NCI-H1930 (cell line): ENCODE measurements around the gene MAST2.

Experiments used
- DNase-seq, 2 experiments: peaks; one replicate each; lab custom pipeline; 2025; lab: John Stamatoyannopoulos, UW

Gene MAST2

DNA sequence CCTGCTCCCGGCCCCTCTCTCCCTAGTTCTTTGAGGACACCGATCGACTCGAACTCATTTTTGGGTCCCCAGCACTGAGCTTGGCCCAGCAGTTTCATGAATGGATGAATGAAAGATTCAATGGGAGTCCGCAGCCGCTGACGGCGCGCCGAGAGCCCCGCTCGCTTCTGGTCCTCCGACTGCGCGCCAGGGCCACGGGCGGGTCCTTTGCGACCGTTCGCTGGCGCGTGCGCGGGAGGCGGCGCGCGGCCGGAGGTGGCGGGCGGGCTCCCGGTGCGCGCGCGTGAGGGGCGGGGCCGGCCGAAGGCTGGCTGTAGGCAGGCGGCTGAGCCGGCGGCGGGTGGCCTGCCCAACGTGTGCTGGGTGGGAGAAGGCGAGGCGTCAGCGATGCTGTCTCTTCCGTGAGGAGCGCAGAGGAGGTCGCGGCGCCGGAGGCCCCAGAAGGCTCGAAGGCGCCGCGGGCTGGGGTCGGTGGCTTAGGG, at the start of gene MAST2:
MAST2 (plus strand) TSS at position 314 of the 482 bp plus-strand sequence. CDS start 284 bp downstream, outside the sequence.
- peak; percentile 81 to 87 for DNase-seq

DNA sequence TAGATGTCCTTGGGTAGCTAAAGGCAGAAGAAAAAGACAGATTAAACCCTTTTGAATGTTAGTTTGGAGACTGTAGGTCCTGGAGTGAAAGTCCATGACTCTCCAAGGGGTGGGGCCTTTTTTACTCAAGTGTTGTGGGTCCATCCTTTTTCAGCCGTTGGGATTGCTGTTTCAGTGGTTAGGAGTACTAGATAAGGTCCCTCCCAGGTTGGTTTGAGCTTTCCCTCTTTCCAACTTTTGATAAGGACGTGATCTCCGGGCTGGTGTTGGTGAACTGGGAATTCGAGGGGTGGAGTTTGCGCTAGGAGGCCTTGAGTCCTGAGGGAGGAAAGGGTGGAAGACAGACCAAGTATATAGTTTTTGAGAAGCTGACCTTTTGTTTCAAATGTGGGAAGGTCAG, 47.7 kb upstream of the MAST2 start:
- no peak for DNase-seq

- DNase-seq = no peak
Observed at GRCh38 chr1:45762291-45762690, 41.1 kb upstream of the MAST2 start.

DNA sequence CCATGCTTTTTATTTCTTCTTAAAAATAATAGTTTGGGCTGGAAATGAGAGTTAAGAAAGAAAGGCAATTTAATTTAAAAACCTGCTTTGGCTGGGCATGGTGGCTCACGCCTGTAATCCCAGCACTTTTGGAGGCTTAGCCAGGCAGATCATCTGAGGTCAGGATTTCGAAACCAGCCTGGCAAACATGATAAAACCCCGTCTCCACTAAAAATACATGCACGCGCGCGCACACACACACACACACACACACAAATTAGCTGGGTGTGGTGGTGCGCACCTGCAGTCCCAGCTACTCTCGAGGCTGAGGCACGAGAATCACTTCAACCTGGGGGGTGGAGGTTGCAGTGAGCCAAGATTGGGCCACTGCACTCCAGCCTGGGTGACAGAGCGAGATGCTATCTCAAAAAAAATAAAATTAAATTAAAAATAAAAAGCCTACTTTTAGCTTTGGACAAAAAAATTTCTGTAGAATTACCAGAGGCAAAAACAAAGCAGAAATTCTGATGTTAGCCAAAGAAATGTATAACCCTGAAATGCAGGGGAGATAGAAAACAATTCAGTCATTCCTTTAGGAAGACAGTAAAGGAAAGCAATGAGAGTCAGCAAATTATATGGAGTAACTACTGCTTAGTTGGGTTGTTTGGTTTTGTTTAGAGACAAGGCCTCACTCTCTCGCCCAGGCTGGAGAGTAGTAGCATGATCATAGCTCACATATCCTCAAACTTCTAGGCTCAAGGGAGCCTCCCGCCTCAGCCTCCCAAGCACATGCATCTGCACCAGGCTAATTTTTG, 37.2 kb upstream of the MAST2 start:
- DNase-seq = no peak

DNA sequence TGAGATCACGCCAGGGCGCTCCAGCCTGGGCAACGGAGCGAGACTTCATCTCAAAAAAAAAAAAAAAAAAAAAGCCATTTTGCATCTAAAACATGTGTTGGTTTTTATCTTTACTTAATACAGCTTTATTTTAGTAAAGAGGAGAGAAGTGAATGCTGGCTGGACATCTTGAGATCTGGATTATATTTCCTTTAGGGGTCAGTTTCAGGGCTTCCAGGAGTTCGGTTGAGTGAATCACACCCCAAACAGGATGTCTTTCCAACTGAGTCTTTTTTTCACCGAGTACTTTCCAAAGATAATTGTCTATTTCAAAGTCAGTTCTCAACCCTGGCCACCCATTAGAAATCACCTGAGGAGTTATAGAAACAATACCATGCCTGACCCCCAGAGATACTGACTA, 36.4 kb upstream of the MAST2 start:
- no peak for DNase-seq

DNA sequence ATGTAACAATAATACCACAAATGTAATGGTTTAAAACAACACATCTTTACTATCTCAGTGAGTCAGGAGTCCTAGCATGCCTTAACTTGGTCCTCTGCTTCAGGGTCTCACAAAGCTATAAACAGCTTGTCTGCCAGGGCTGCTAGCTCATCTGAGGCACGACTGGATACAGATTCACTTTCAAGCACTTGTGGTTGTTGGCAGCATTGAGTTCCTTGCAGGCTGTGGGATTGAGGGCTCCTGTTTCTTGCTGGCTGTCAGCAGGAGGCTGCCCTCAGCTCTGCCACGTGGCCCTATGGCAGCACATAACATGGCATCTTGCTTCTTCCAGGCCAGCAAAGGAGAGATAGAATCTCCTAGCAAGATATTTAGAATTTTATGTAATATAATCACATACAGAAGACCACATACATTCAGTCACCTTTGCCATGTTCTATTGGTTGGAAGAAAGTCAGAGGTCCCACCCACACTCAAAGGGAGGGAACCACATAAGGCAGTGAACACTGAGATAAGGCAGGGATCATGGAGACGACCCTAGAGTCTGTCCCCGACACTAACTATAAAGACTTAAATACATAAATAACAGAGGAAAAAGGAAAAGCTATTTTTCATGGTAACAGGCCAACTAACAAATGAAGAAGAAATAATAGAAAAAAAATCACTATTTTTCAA, 34.0 kb upstream of the MAST2 start:
- no peak for DNase-seq

- no peak for DNase-seq
Observed at GRCh38 chr1:45772971-45773370, 30.4 kb upstream of the MAST2 start.

DNA sequence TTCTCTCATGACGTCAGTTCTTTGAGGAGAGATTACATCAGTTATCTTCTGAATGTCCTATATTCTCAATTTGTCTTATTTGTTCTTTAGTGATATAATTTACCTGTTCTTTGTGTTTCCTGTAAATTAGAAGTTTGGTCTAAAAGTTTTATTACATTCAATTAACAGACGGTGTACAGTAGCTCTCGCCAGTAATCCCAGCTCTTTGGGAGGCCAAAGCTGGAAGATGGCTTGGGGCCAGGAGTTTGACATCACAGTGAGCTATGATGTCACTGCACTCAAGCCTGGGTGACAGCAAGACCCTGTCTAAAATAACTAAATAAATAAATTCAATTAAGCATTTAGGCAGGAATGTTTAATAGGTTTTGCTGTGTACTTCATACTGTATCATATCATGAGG, 27.6 kb upstream of the MAST2 start:
- DNase-seq = no peak

GRCh38 chr1:45785583-45785982, 17.8 kb upstream of the MAST2 start:
- DNase-seq = no peak

DNA sequence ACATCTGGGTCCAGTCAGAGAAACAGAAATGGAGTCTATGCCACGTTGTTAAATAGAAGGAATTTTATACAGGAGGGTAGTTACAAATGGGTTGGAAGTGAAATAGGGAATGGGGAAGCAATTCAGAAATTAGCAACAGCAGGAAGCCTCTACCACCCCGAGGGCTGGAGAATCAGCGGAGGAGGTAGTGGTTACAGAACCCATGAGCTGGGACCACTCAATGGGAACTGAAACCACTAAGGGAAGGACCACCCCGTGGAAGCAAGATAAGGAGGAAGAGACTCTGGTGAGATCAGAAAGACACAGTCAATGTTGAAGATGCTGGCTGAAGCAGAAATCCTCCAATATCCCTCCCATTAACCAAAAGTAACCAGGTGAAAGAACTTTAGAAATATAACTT, 15.5 kb upstream of the MAST2 start:
- DNase-seq = no peak

GRCh38 chr1:45789601-45790000, 13.8 kb upstream of the MAST2 start:
- DNase-seq = no peak

DNA sequence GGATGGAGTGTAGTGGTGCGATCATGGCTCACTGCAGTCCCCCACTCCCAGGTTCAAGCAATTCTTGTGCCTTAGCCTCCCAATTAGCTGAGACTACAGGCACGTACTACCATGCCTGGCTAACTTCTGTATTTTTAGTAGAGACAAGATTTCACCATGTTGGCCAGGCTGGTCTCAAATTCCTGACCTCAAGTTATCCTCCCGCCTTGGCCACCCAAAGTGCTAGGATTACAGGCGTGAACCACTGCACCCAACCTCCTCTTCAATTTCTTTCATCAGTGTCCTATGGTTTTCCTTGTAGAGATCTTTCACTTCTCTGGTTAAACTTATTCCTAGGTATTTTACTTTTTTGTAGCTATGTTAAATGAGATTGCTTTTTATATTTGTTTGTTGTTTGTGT, 10.7 kb upstream of the MAST2 start:
- no peak for DNase-seq

GRCh38 chr1:45793942-45794604, 9.3 kb upstream of the MAST2 start:
- no peak for DNase-seq

DNA sequence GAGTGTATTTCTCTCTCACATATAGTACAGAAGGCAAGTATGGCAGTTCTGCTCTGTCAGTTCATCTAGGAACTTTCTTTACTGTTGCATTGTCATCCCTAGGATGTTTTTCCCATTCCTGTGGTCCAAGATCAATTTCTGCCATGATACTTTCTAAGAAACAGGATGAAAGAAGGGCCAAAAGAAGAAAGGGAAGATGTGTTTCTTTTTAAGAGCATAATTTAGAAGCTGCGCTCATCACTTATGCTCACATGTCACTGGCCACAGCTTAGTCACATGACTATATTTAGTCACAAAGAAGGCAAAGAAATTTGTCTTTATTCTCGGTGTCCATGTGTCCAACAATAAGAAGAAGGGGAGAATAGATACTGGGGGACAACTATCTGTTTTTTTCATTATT, 7.0 kb upstream of the MAST2 start:
- DNase-seq = no peak

- no peak for DNase-seq
Observed at GRCh38 chr1:45796946-45797345, 6.5 kb upstream of the MAST2 start.

GRCh38 chr1:45800899-45801298, 2.5 kb upstream of the MAST2 start:
- no peak for DNase-seq

DNA sequence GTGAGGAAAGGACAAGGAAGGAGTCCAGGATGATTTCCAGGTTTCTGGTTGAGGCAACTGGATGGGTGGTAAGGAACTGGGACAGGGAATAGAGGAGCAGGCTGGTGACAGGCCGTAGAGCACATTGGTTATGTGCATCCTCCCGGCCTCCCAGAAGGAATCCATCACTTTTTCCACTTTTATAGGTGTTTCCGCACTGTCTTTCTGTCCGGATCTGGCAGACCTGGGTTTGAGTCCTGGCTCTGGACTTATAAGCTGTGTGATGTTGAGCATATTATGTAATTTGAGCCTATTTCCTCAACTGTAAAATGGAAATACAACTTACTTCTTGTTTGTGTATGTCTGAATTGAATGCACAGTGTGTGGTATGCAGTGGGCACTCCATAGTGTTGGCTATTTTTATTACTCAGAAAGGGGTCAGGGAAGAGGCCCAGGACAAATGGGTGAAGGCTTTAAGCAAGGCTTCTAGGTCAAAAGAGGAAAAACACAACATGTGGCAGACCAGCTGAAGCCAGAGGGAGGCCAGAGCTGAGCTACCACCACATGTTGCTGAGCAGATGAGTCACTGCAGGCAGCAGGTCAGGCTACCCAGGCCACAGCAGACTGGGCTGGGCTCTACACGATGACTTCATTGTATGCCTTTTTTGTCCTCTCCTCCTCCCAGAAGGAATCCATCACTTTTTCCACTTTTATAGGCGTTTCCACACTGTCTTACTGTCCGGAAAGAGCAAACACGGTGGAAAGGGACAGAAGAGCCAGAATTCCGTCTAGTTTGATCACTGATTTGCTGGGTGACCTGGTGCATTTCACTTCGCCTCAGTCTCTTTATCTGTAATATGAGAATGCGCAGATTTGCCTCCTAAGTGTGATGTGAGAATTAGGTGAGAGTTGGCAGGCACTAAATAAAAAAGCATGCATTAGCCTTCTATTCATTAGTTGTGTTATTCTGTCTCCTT, 791 bp upstream of the MAST2 start:
- DNase-seq = no peak

GRCh38 chr1:45803781-45804668, 613 bp downstream of the MAST2 start:
- peak in 1 of 2 experiments; percentile 9 for DNase-seq

DNA sequence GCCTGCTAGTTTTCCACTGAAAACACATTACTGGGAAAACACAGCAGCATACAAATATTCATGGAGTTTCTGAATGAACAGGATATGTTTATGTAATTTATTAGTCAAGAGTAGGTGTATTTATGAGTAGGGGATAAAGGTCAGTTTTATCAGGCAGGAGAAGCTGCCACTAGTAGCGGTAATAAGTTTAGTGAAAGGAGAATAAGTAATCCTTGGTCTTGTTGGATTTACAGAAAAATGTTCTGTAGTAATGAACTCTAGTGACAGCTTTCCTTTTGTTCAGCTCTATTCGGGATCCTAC, 1.2 kb downstream of the MAST2 start:
- DNase-seq = no peak

DNA sequence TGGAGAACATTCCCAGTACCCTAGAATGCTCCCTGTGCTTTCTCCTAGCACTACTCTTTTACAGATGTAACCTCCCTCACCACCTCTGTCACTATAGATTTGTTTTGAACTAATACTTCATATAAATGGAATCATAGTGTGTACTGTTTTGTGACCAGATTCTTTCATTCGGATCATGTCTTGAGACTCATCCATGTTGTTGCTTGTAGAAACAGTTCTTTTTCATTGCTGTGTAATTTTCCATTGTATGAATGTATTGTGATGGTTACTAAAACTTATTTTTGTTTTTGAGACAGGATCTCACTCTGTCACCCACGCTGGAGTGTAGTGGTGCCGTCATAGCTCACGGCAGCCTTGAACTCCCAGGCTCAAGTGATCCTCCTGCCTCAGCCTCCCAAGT, 2.7 kb downstream of the MAST2 start:
- no peak for DNase-seq

DNA sequence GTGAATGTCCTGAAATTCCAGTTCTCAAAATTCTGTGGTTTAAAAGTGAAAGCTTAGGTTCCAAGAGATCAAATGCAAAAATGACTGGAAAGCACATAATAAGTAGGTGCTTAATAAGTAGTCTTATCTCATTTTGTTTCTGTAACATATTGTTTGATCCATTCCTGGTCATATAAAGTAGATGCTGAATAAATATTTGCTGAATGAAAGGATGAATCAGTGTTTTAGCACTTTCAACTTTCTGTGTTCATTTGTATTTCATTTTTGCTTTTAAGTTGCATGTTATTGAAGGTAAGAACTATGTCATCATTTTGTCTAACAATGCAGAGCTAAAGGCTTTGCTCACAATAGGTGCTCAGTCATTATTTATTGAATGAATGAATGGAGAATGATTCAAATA, 6.3 kb downstream of the MAST2 start:
- no peak for DNase-seq
